GM19193 (cell line): ENCODE measurements around the gene ATP2B1.

Experiments
- POLR2A ChIP-seq: IDR thresholded peaks from 4 replicates; pipeline ENCODE4 v1.6.1; 2011; ENCODE audit not compliant: insufficient read depth, insufficient read length; ENCODE audit errors: extremely low read depth

ATP2B1 gene

GRCh38 chr12:89682284-89682683 is 26.4 kb downstream of the ATP2B1 start:
- no peak for TF ChIP-seq POLR2A

GRCh38 chr12:89680409-89680808 is 28.2 kb downstream of the ATP2B1 start:
- TF ChIP-seq POLR2A, result no peak

GRCh38 chr12:89679631-89680030 is 29.0 kb downstream of the ATP2B1 start:
- no peak for TF ChIP-seq POLR2A

- no peak for TF ChIP-seq POLR2A
Measured at GRCh38 chr12:89678225-89678624, 30.4 kb downstream of the ATP2B1 start.

GRCh38 chr12:89676930-89677329 is 31.7 kb downstream of the ATP2B1 start:
- TF ChIP-seq POLR2A, result no peak

- TF ChIP-seq POLR2A, result no peak
Measured at GRCh38 chr12:89674326-89674942, 34.2 kb downstream of the ATP2B1 start.

GRCh38 chr12:89673603-89674002 is 35.0 kb downstream of the ATP2B1 start:
- TF ChIP-seq POLR2A, result no peak

GRCh38 chr12:89672589-89672979 is 36.1 kb downstream of the ATP2B1 start:
- TF ChIP-seq POLR2A, result no peak

GRCh38 chr12:89671469-89671868 is 37.2 kb downstream of the ATP2B1 start:
- no peak for TF ChIP-seq POLR2A

- no peak for TF ChIP-seq POLR2A
Measured at GRCh38 chr12:89669197-89669596, 39.4 kb downstream of the ATP2B1 start.

- no peak for TF ChIP-seq POLR2A
Measured at GRCh38 chr12:89665556-89665955, 43.1 kb downstream of the ATP2B1 start.

GRCh38 chr12:89664441-89664840 is 44.2 kb downstream of the ATP2B1 start:
- TF ChIP-seq POLR2A, result no peak

- no peak for TF ChIP-seq POLR2A
Measured at GRCh38 chr12:89663577-89664357, 44.9 kb downstream of the ATP2B1 start.

- no peak for TF ChIP-seq POLR2A
Measured at GRCh38 chr12:89662623-89663022, 46.0 kb downstream of the ATP2B1 start.

GRCh38 chr12:89661706-89662330 is 46.8 kb downstream of the ATP2B1 start:
- TF ChIP-seq POLR2A, result no peak

- no peak for TF ChIP-seq POLR2A
Measured at GRCh38 chr12:89657739-89658138, 50.9 kb downstream of the ATP2B1 start.
